C4-2B (cell line): ENCODE data around the gene MYO15B.
"Not testable (repeated sequence)": the region's sequence is repeated elsewhere in the genome, so short reads cannot be mapped to it uniquely, and the experiment has no call there.

ENCODE experiments used
- H3K27ac ChIP-seq: fragments of 450-650 bp; 2 replicates; pipeline ENCODE4 v1.5.1; 2017
- CTCF ChIP-seq: fragments of 450-650 bp; conservative IDR thresholded peaks from 2 replicates; pipeline ENCODE4 v1.5.1; 2017; ENCODE audit warnings: mild to moderate bottlenecking
- ZFX ChIP-seq: fragments of 450-650 bp; IDR thresholded peaks from 2 replicates; pipeline ENCODE4 v1.6.1; 2017

The MYO15B gene

GRCh38 chr17:75591722-75592302 is 4.2 kb downstream of the MYO15B start:
- no peak overlapping the region for H3K27ac ChIP-seq
- no peak for TF ChIP-seq ZFX
- TF ChIP-seq CTCF: no peak

- no peak overlapping the region for H3K27ac ChIP-seq
- TF ChIP-seq CTCF (no peak), ZFX (no peak)
These were observed 4.9 kb downstream of the MYO15B start for GRCh38 chr17:75592348-75593020.

- H3K27ac ChIP-seq: not testable (repeated sequence)
These were observed 5.8 kb downstream of the MYO15B start for GRCh38 chr17:75593430-75593829.

GRCh38 chr17:75594499-75595283 is 7.1 kb downstream of the MYO15B start:
- H3K27ac ChIP-seq: no peak overlapping the region
- TF ChIP-seq CTCF: no peak
- TF ChIP-seq ZFX: no peak

GRCh38 chr17:75595284-75595919 is 7.8 kb downstream of the MYO15B start:
- TF ChIP-seq ZFX: no peak
- no peak for TF ChIP-seq CTCF
- H3K27ac ChIP-seq: no peak overlapping the region

- TF ChIP-seq CTCF (no peak), ZFX (no peak)
- no peak overlapping the region for H3K27ac ChIP-seq
These were observed 8.3 kb downstream of the MYO15B start for GRCh38 chr17:75595920-75596313.

- no peak overlapping the region for H3K27ac ChIP-seq
- TF ChIP-seq ZFX (no peak), CTCF (no peak)
These were observed 8.9 kb downstream of the MYO15B start for GRCh38 chr17:75596320-75597087.
